ENCODE data around the gene EML5. TPM values are rescaled to one million over a fixed set of nuclear protein-coding genes. Genes with fewer than 3 reads are reported as not detected.

The EML5 gene
- total and polyA plus RNA-seq, 7 experiments from 2014 or later = 0.40 to 6.4 (median 3.3) TPM

DNA sequence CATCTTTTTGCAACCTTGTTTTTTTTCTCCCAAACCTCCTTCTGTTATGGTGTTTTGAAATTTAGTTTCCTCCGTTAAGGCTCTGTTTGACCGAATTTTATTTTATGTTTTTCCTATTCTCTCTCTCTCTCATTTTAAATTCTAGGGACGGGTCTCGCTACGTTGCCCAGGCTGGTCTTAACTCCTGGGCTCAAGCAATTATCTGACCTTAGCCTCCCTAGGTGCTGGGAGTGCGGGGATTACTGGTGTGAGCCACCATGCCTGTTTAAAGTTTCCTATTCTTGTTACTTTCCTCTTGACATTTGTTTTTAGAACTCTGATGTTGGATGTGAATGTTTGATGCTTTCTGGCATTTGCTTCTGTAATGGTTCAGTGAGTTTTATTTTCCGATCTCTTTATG lies 228.9 kb downstream of the EML5 start:
- CTCF ChIA-PET = no interaction called here
- Mint-ChIP-seq H3K27ac (peak overlapping the region; percentile 49 to 84 (median 80)), H3K4me1 (peaks cover 19 to 43% (median 35%) of the 10 kb centered on the region in 7 donors), H3K27me3 (peaks cover 0 to 25% (median 0%) of the 10 kb centered on the region in 5 donors), H3K4me3 (peak overlapping the region; percentile 88 to 96 (median 92)), H3K36me3 (peaks cover 4 to 20% (median 7%) of the 10 kb centered on the region in 5 donors), H3K9me3 (peaks cover 0 to 5% (median 0%) of the 10 kb centered on the region in 11 donors)
- Histone ChIP-seq H3K4me3 (ENCODE audit: low read length) (peak overlapping the region; percentile 84), H3K9me3 (ENCODE audit: control insufficient read depth in 2 of 3, low read length in 3 of 3) (no peaks in the 10 kb centered on the region), H3K27me3 (ENCODE audit: control insufficient read depth in 2 of 2, insufficient read depth in 2 of 2, low read length in 2 of 2) (no peaks in the 10 kb centered on the region), H3K36me3 (ENCODE audit: control insufficient read depth in 2 of 3, insufficient read depth in 3 of 3, low read length in 3 of 3) (peaks cover 0 to 13% (median 0%) of the 10 kb centered on the region in 3 experiments), H3K4me1 (ENCODE audit: control insufficient read depth in 2 of 2, insufficient read depth in 2 of 2, low read length in 2 of 2) (peaks cover 12 to 13% of the 10 kb centered on the region in 2 donors), H3K27ac (ENCODE audit: low read depth, low read length) (peak overlapping the region; percentile 72)
- DNase-seq (no peak), ATAC-seq (no peak)
- intact Hi-C loops (cut with micrococcal nuclease) = loop anchor here (1.0 to 10.0 kb wide), 10 partner anchors 9 to 1693 kb away; partner anchors contain the start of genes EFCAB11 (in 2 of the 2), EML5 (in 2 of the 2), GPR65 (in 2 of the 2) and TDP1 (in 2 of the 2)
- POLR2A ChIA-PET = interaction anchor here (1.4 kb wide), 1 partner anchor 12 kb away, joined by 4 read pairs; no protein-coding TSS in a partner anchor

DNA sequence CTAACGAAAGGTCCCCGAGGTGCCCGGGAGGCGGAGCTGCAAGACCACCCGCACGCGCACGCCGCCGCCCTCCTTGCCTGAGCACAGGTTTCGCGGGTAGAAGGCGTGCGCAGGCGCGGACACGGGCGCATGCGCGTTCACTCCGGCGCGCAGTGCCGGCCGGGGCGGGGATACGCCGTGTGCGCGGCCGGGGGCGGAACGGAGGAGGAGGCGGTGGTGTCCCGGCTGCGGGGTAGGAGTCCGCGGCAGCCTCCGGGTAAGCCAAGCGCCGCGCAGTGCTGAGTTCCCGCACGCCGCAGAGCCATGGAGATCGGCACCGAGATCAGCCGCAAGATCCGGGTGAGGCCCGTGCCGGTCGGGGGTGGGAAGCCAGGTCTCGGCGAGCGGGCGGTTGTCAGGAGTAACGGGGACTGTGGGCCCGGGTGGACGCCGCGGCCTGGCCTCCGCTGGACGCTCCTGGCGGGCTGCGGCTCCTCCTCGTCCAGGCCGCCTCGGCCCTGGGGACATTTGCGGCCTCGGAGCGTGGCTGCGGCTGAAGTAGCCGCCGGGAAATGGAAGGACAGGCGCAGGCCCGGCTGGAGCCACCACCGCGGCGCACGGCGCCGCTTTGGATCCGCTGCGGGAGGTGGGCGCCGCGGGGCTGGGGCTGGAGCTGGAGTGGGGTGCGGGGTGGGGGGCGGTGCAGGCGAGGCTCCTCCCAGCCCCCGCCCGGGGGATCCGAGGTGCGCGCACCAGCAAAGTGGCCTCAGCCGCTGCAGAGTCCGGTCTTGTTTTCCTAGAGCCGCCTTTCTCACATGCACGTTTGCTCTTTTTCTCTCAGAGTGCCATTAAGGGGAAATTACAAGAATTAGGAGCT lies 229.7 kb downstream of the EML5 start, which contains the start of gene ZC3H14:
ZC3H14 (plus strand) TSS at position 207 of the 856 bp plus-strand sequence; CDS start at position 304, 97 bp downstream.
- intact Hi-C loops (cut with micrococcal nuclease) = loop anchor here (1.0 to 10.0 kb wide), 10 partner anchors 8 to 1694 kb away; partner anchors contain the start of genes EFCAB11 (in 2 of the 2), EML5 (in 2 of the 2), GPR65 (in 2 of the 2) and TDP1 (in 2 of the 2)
- Mint-ChIP-seq H3K27ac (peak within 1 kb of the TSS; percentile 49 to 94 (median 84)), H3K4me3 (peak within 1 kb of the TSS; percentile 89 to 96 (median 92)), H3K9me3 (peaks cover 0 to 3% (median 0%) of the 10 kb centered on the region in 11 donors), H3K27me3 (peaks cover 0 to 27% (median 0%) of the 10 kb centered on the region in 5 donors), H3K36me3 (peaks cover 2 to 15% (median 3%) of the 10 kb centered on the region in 5 donors), H3K4me1 (peaks cover 19 to 44% (median 38%) of the 10 kb centered on the region in 7 donors)
- ChIA-PET POLR2A (interaction anchor here (1.4 kb wide), 1 partner anchor 12 kb away, joined by 4 read pairs; no protein-coding TSS in a partner anchor), CTCF (no interaction called here)
- Histone ChIP-seq H3K9me3 (ENCODE audit: control insufficient read depth in 2 of 3, low read length in 3 of 3) (no peaks in the 10 kb centered on the region), H3K27ac (ENCODE audit: low read depth, low read length) (peak within 1 kb of the TSS; percentile 72), H3K36me3 (ENCODE audit: control insufficient read depth in 2 of 3, insufficient read depth in 3 of 3, low read length in 3 of 3) (peaks cover 0 to 5% (median 0%) of the 10 kb centered on the region in 3 experiments), H3K4me3 (ENCODE audit: low read length) (peak within 1 kb of the TSS; percentile 84), H3K4me1 (ENCODE audit: control insufficient read depth in 2 of 2, insufficient read depth in 2 of 2, low read length in 2 of 2) (peaks cover 12 to 13% of the 10 kb centered on the region in 2 donors), H3K27me3 (ENCODE audit: control insufficient read depth in 2 of 2, insufficient read depth in 2 of 2, low read length in 2 of 2) (no peaks in the 10 kb centered on the region)
- ATAC-seq (peak; percentile 98), DNase-seq (peak; percentile 80 to 91 (median 88))

GRCh38 chr14:88562532-88562830 lies 230.3 kb downstream of the EML5 start:
- no peaks in the 10 kb centered on the region for H3K9me3 Mint-ChIP-seq
- ChIA-PET POLR2A (interaction anchor here (1.4 kb wide), 1 partner anchor 11 kb away, joined by 4 read pairs; no protein-coding TSS in a partner anchor), CTCF (no interaction called here)
- Histone ChIP-seq H3K36me3 (ENCODE audit: control insufficient read depth in 2 of 3, insufficient read depth in 3 of 3, low read length in 3 of 3) (peaks cover 0 to 4% (median 0%) of the 10 kb centered on the region in 3 experiments), H3K27me3 (ENCODE audit: control insufficient read depth in 2 of 2, insufficient read depth in 2 of 2, low read length in 2 of 2) (no peaks in the 10 kb centered on the region), H3K27ac (ENCODE audit: low read depth, low read length) (peak overlapping the region; percentile 17), H3K9me3 (ENCODE audit: control insufficient read depth in 2 of 3, low read length in 3 of 3) (no peaks in the 10 kb centered on the region), H3K4me1 (ENCODE audit: control insufficient read depth in 2 of 2, insufficient read depth in 2 of 2, low read length in 2 of 2) (peaks cover 13 to 16% of the 10 kb centered on the region in 2 donors), H3K4me3 (ENCODE audit: low read length) (peak overlapping the region; percentile 84)
- H3K27me3 Mint-ChIP-seq = peaks cover 0 to 31% (median 0%) of the 10 kb centered on the region in 5 donors
- peak overlapping the region; percentile 89 to 96 (median 92) for H3K4me3 Mint-ChIP-seq
- H3K36me3 Mint-ChIP-seq = peaks cover 0 to 10% (median 0%) of the 10 kb centered on the region in 5 donors
- no peak for DNase-seq
- H3K27ac Mint-ChIP-seq = peak overlapping the region; percentile 49 to 94 (median 83)
- peaks cover 23 to 46% (median 42%) of the 10 kb centered on the region in 7 donors for H3K4me1 Mint-ChIP-seq
- intact Hi-C loops (cut with micrococcal nuclease) = loop anchor here (2.0 to 10.0 kb wide), 7 partner anchors 230 to 1694 kb away; partner anchors contain the start of genes EFCAB11 (in 2 of the 2), EML5 (in 2 of the 2), GPR65 (in 2 of the 2) and TDP1 (in 2 of the 2)
- no peak for ATAC-seq

Other genes with a start within 250 kb of the EML5 start
- gene PTPN21, start 237.9 kb downstream of the EML5 start, total RNA-seq = under 1 TPM in 1 of 5 experiments, not detected in 4; 0.34 TPM
- gene PTPN21, start 237.9 kb downstream of the EML5 start, polyA plus RNA-seq = not detected
- gene ZC3H14, start 229.9 kb downstream of the EML5 start, total RNA-seq = 10 to 100 TPM; 40.1 to 66.2 (median 45.6) TPM
- gene ZC3H14, start 229.9 kb downstream of the EML5 start, polyA plus RNA-seq = 10 to 100 TPM; 39.7 to 72.4 TPM
- gene TTC8, start 31.7 kb upstream of the EML5 start, total RNA-seq = 1 to 10 TPM; 1.8 to 3.4 (median 2.1) TPM
- gene TTC8, start 31.7 kb upstream of the EML5 start, polyA plus RNA-seq = 1 to 10 TPM; 1.3 to 2.2 TPM

All from naive thymus-derived CD4-positive, alpha-beta T cell (primary cell).